GM21737 (cell line): ENCODE data around the gene CFH.
"Not testable (repeated sequence)": the region's sequence is repeated elsewhere in the genome, so short reads cannot be mapped to it uniquely, and the experiment has no call there.

Experiments used
- ATAC-seq: cut with Tn5 transposase; IDR thresholded peaks from one replicate; pipeline ENCODE4 v1.9.1; 2021; ENCODE audit warnings: mild to moderate bottlenecking, moderate library complexity; ENCODE audit not compliant: unreplicated experiment

CFH gene

DNA sequence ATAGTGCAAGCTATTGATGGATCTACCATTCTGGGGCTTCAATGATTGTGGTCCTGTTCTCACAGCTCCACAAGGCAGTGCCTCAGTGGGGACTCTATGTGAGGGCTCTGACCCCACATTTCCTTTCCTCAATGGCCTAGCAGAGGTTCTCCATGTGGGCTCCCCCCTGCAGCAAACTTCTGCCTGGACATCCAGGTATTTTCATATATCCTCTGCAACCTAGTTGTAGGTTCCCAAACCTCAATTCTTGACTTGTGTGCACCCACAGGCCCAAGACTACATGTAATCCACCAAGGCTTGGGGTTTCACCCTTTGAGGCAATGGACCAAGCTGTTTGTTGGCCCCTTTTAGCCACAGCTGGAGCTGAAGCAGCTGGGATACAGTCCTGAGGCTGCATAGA lies 86.9 kb downstream of the CFH start:
- no peak for ATAC-seq

GRCh38 chr1:196743244-196743643 lies 91.4 kb downstream of the CFH start:
- ATAC-seq = not testable (repeated sequence)

- not testable (repeated sequence) for ATAC-seq
Observed at GRCh38 chr1:196765019-196765740, 113.3 kb downstream of the CFH start.

GRCh38 chr1:196769823-196770222 lies 118.0 kb downstream of the CFH start:
- ATAC-seq = not testable (repeated sequence)

DNA sequence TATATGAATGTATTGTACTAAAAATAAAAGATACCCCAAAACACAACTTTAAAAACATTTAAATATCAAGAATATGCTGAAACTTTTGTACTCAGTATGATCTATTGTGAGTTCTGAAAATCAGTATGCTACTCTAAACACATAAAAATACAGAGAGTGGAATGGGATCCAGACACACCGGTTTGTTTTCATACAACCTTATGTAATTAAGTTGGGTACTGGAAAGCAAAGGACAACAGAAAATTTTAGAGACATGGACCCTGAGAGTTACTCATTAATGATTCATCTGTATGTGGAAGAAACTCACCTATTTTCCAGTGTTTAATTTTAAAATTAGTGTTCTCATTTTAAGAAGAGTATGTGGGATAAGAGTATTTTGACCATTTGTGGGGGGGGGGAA lies 121.9 kb downstream of the CFH start:
- no peak for ATAC-seq

DNA sequence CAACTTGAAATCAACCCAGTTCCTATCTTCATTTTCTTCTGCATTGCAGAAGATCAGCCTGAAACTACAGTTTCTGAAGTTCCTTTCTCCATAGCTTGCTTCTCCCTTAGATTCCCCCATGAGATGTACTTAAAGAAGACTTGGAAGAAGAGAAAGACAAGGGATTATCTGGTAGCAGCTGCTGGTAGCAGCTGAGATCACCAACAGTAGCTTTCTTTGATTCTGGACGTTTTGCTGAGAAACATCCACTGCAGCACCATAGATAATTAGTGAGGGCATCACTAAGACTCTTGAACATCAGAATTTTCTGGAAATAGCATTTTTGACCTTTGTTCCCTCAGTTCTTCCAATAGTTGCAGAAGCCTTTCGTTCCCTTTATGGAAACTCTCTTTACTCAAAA lies 122.3 kb downstream of the CFH start:
- no peak for ATAC-seq

DNA sequence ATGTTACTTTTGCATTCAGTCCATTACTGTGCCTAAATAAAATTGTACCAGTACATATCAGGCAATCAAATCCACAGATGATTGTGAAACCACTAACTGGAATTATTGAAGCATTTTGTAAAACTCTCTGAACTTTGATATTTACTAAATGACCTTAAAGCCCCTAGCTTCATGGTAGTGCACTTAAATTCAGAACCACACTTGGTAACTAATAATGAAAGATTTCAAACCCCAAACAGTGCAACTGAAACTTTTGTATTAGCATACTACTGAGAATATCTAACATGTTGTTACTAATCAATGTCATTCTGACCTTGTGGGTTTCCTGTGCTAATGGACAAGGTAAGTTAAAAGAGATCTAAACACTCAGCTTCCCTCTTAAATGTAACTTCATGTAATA lies 122.8 kb downstream of the CFH start, which contains the start of gene CFHR3:
CFHR3 (plus strand) TSS at position 238 of the 400 bp plus-strand sequence; CDS start at position 285, 47 bp downstream.
- peak; percentile 78 for ATAC-seq

DNA sequence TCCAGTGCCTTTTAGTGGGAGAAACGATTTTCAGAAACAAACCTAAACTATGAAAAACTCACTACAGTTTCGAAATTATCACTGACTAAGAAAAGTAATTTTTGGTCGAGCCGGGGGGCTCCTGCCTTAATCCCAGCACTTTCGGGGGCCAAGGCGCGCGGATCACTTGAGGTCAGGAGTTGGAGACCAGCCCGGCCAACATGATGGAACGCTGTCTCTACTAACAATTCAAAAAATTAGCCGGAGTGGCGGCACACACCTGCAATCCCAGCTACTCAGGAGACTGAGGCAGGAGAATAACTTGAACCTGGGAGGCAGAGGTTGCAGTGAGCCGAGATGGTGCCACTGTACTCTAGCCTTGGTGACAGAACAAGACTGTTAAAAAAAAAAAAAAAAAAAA lies 125.8 kb downstream of the CFH start:
- no peak for ATAC-seq

- no peak for ATAC-seq
Observed at GRCh38 chr1:196779093-196779492, 127.2 kb downstream of the CFH start.

- ATAC-seq = not testable (repeated sequence)
Observed at GRCh38 chr1:196791252-196791651, 139.4 kb downstream of the CFH start.

GRCh38 chr1:196794103-196794502 lies 142.3 kb downstream of the CFH start:
- not testable (repeated sequence) for ATAC-seq
